Measurements from ENCODE around the gene ZNF516.

DNA sequence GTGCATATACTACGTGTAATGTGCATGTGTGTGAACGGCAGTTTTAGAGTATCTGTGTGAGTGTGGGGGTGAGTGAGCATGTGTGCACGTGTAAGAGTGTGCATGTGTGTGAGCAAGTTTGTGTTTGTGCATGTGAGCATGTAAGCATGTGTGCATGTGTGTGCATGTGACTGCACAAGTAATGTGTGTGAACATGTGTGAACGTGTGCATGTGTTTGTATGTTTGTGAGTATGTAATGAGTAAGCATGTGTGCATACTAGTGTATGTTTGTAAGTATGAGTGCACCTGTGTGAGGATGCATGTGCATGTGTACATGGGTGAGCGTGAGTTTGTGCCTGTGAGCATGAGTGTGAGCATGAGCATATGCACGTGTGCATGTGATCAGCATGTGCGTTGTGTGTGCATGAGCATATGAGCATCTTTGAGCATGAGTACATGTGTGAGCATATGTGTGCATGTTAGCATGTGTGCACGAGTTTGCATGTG, 90.7 kb downstream of the ZNF516 start:
- TF ChIP-seq BCL11A (tag by site-specific recombination; IDR thresholded peaks at IDR 0.05; ENCODE audit: low read depth) (no peak), PRDM1 (tag by site-specific recombination; IDR thresholded peaks at IDR 0.05) (no peak), ZNF274 (IDR thresholded peaks at IDR 0.05; ENCODE audit: low read length) (no peak), ZNF274 (tag by site-specific recombination; IDR thresholded peaks at IDR 0.05; ENCODE audit: borderline replicate concordance) (no peak), ZNF10 (tag by site-specific recombination; IDR thresholded peaks at IDR 0.05) (no peak), SP2 (tag by site-specific recombination; IDR thresholded peaks at IDR 0.05) (no peak), ZFP41 (tag by site-specific recombination; IDR thresholded peaks at IDR 0.05; ENCODE audit: borderline replicate concordance) (no peak), MZF1 (tag by site-specific recombination; IDR thresholded peaks at IDR 0.05; ENCODE audit: borderline replicate concordance) (no peak), YY1 (tag by site-specific recombination; IDR thresholded peaks at IDR 0.05) (no peak), ZNF624 (tag by site-specific recombination; IDR thresholded peaks at IDR 0.05) (no peak), GLI2 (tag by site-specific recombination; IDR thresholded peaks at IDR 0.05; ENCODE audit: borderline replicate concordance, low read depth) (no peak)
- TF ChIP-seq, protein P1, sequence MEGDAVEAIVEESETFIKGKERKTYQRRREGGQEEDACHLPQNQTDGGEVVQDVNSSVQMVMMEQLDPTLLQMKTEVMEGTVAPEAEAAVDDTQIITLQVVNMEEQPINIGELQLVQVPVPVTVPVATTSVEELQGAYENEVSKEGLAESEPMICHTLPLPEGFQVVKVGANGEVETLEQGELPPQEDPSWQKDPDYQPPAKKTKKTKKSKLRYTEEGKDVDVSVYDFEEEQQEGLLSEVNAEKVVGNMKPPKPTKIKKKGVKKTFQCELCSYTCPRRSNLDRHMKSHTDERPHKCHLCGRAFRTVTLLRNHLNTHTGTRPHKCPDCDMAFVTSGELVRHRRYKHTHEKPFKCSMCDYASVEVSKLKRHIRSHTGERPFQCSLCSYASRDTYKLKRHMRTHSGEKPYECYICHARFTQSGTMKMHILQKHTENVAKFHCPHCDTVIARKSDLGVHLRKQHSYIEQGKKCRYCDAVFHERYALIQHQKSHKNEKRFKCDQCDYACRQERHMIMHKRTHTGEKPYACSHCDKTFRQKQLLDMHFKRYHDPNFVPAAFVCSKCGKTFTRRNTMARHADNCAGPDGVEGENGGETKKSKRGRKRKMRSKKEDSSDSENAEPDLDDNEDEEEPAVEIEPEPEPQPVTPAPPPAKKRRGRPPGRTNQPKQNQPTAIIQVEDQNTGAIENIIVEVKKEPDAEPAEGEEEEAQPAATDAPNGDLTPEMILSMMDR (tag by site-specific recombination; IDR thresholded peaks at IDR 0.05) = no peak
- TF ChIP-seq, protein P2, sequence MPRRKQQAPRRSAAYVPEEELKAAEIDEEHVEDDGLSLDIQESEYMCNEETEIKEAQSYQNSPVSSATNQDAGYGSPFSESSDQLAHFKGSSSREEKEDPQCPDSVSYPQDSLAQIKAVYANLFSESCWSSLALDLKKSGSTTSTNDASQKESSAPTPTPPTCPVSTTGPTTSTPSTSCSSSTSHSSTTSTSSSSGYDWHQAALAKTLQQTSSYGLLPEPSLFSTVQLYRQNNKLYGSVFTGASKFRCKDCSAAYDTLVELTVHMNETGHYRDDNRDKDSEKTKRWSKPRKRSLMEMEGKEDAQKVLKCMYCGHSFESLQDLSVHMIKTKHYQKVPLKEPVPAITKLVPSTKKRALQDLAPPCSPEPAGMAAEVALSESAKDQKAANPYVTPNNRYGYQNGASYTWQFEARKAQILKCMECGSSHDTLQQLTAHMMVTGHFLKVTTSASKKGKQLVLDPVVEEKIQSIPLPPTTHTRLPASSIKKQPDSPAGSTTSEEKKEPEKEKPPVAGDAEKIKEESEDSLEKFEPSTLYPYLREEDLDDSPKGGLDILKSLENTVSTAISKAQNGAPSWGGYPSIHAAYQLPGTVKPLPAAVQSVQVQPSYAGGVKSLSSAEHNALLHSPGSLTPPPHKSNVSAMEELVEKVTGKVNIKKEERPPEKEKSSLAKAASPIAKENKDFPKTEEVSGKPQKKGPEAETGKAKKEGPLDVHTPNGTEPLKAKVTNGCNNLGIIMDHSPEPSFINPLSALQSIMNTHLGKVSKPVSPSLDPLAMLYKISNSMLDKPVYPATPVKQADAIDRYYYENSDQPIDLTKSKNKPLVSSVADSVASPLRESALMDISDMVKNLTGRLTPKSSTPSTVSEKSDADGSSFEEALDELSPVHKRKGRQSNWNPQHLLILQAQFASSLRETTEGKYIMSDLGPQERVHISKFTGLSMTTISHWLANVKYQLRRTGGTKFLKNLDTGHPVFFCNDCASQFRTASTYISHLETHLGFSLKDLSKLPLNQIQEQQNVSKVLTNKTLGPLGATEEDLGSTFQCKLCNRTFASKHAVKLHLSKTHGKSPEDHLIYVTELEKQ (tag by site-specific recombination; IDR thresholded peaks at IDR 0.05; ENCODE audit: borderline replicate concordance) = no peak

Measured in HEK293 (cell line).